ENCODE data around the gene GSAP.

GSAP gene

DNA sequence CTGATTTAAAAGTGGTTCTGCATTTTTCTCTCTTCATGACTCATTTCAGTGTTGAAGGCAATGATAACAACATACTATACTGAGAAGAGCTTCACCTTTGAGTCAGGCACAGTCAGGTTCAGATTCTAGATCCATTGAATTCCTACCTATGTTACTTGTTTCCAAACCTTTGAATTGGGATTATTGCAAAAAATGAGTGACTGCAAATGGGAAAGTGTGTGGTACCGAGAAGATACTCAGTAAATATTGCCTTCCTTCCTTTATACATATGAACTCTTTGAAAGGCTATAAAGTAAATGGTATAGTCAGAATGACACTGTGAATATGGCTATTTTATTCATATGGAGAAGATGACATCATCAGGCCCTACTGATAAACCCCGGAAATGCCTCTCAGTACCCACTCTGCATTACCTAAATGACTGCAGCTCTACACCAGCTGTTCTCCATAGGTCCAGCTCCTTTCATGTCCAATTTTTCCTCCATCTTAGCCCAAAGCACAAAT lies 149.8 kb downstream of the GSAP start:
- H3K9me3 ChIP-seq (ENCODE audit: control insufficient read depth in 2 of 2, low read length in 2 of 2) = no peaks in the 10 kb centered on the region
- no peak overlapping the region for H3K27ac ChIP-seq (ENCODE audit: low read length)
- no peaks in the 10 kb centered on the region for H3K27me3 ChIP-seq (ENCODE audit: control insufficient read depth in 1 of 2, insufficient read depth in 2 of 2, low read length in 2 of 2)
- no peak overlapping the region for H3K4me3 ChIP-seq (ENCODE audit: low read length in 2 of 2)
- H3K4me1 ChIP-seq (ENCODE audit: control insufficient read depth, insufficient read depth, low read length) = peaks cover 6% of the 10 kb centered on the region
- peaks cover 0 to 4% of the 10 kb centered on the region in 2 donors for H3K36me3 ChIP-seq (ENCODE audit: control insufficient read depth in 2 of 2, insufficient read depth in 2 of 2, low read length in 2 of 2)
- H3K9ac ChIP-seq (ENCODE audit: low read length in 2 of 2) = no peak overlapping the region

DNA sequence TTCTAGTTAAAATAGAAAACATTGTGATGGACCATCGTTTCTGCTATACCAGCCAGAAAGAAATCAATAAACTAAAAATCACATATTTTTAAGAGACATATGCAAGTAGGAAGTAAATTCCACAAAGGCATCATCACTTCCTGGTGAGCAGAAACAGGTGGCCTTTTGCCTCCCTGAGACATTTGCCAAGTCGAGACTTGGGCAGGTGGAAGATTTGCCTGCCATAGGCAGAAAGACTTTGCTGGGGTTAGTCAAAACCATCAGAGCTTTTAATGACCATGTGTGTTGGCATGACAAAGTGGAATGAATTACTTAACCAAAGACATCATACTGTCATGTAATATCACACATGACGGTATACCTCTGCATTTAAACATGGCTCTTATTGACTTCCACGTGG lies 150.5 kb downstream of the GSAP start:
- H3K9me3 ChIP-seq (ENCODE audit: control insufficient read depth in 2 of 2, low read length in 2 of 2) = no peaks in the 10 kb centered on the region
- H3K4me1 ChIP-seq (ENCODE audit: control insufficient read depth, insufficient read depth, low read length) = peaks cover 6% of the 10 kb centered on the region
- H3K36me3 ChIP-seq (ENCODE audit: control insufficient read depth in 2 of 2, insufficient read depth in 2 of 2, low read length in 2 of 2) = peaks cover 0 to 4% of the 10 kb centered on the region in 2 donors
- no peak overlapping the region for H3K4me3 ChIP-seq (ENCODE audit: low read length in 2 of 2)
- no peaks in the 10 kb centered on the region for H3K27me3 ChIP-seq (ENCODE audit: control insufficient read depth in 1 of 2, insufficient read depth in 2 of 2, low read length in 2 of 2)
- no peak overlapping the region for H3K27ac ChIP-seq (ENCODE audit: low read length)
- H3K9ac ChIP-seq (ENCODE audit: low read length in 2 of 2) = no peak overlapping the region

DNA sequence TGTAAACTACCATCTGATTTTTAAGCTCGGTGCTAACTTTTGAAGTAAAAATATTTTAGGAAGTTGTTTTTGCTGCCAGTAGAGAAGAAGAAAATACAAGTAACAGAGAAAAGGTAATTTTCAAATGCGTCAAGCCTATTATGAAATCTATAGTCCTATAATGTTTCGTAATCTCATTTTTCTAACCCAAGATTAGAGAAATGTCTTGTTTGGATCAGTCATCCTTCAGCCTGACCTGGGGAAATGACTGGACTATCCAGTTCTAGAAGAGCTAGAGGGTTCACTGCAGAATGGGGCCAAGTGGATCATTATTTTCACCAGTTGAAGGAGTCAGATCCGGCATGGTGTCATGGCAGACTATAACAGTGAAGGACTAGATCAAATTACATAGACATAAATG lies 153.8 kb downstream of the GSAP start:
- Histone ChIP-seq H3K9me3 (ENCODE audit: control insufficient read depth in 2 of 2, low read length in 2 of 2) (no peaks in the 10 kb centered on the region), H3K36me3 (ENCODE audit: control insufficient read depth in 2 of 2, insufficient read depth in 2 of 2, low read length in 2 of 2) (peaks cover 0 to 4% of the 10 kb centered on the region in 2 donors), H3K9ac (ENCODE audit: low read length in 2 of 2) (no peak overlapping the region), H3K4me1 (ENCODE audit: control insufficient read depth, insufficient read depth, low read length) (no peaks in the 10 kb centered on the region), H3K4me3 (ENCODE audit: low read length in 2 of 2) (no peak overlapping the region), H3K27ac (ENCODE audit: low read length) (no peak overlapping the region), H3K27me3 (ENCODE audit: control insufficient read depth in 1 of 2, insufficient read depth in 2 of 2, low read length in 2 of 2) (no peaks in the 10 kb centered on the region)
